COLO668 (cell line): Measurements from ENCODE around the gene TTC9.

Experiments used
- DNase-seq: peaks from one replicate; lab custom pipeline; 2025; ENCODE audit not compliant: unreplicated experiment; lab: John Stamatoyannopoulos, UW

Gene TTC9

DNA sequence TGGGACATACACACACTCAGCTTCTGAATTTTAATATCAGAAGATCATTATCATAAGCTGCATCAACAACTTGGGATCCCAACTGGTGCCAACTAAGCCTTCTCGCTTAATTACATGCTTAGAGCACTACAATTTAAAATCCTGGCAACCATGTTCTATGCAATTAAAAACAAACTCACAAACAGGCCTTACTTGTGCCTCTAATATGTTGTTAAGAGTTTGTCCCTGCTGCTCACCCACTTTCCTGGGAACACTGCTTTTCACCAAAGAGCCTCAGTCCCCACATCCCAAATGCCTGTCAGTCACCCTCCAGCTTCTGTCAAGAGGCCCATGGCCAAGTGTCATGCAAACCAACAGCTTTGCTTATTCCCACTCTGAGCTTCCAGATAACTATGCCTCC lies 69.7 kb downstream of the TTC9 start:
- DNase-seq, result no peak

- no peak for DNase-seq
Observed at GRCh38 chr14:70713096-70713495, 71.4 kb downstream of the TTC9 start.

GRCh38 chr14:70713511-70713916 lies 71.8 kb downstream of the TTC9 start:
- DNase-seq, result no peak

- DNase-seq, result peak; percentile 56
Observed at GRCh38 chr14:70714055-70714550, 72.4 kb downstream of the TTC9 start.

- DNase-seq, result no peak
Observed at GRCh38 chr14:70716483-70716882, 74.8 kb downstream of the TTC9 start.

DNA sequence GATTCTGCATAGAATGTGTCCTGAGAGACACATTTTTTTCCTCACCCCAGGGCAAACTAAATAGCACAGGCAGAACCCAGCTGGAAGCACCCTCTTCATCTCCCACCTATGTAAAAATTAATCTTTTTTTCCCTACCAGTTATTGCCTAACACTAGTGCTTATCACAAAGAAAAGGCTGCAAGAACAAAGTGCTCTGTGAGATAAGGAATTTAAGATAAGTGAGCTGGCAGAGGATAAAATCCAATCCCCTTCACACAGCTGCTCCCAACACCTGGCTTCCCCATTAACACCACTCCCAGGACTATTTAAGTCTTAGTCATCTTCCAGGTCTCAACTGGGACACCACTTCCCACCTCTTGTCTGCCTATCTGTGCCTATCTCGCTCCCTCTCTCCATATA lies 75.2 kb downstream of the TTC9 start:
- no peak for DNase-seq

GRCh38 chr14:70718383-70719118 lies 76.8 kb downstream of the TTC9 start:
- no peak for DNase-seq

- DNase-seq, result no peak
Observed at GRCh38 chr14:70721542-70721941, 79.8 kb downstream of the TTC9 start.

- DNase-seq, result no peak
Observed at GRCh38 chr14:70722418-70722817, 80.7 kb downstream of the TTC9 start.

DNA sequence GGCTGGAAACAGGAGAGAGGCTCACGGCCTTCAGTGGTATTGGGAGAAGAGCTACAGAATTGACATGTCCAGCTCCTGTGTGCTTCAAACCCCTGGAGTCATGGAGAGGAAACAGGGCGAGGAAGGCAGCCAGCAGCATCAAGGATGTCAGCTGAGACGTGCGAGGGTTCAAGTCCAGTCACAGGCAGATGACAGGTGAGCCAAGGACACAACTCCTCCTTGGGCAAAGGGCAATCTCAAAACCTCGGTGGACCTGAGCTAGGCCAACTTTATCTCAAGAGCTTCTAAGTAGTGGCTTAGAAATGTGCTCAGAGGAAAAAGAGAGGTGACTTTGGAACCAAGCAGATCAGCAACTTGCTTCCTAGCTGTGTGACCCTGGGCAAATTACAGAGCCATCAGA lies 81.6 kb downstream of the TTC9 start:
- DNase-seq, result no peak

DNA sequence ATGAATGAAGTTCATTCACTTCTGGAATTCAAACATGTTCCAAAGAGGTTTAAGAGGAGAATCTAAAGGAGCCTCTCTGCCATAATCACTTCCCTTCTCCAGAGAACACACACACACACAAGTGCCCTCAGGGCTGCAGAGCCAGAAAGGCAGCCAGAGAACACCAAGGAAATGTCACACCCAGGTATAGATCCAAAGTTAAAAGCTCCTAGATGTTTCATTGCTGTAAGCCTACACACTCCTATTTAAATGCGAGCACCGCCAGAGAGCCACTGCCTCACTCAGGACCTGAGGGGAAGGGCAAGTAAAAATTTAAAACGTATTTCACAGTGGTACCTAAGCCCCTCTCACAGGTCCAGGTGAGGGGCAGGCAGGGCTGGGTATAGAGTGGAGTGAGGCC lies 82.4 kb downstream of the TTC9 start:
- no peak for DNase-seq

- no peak for DNase-seq
Observed at GRCh38 chr14:70724944-70725343, 83.2 kb downstream of the TTC9 start.
